GM11168 (cell line): ENCODE results near the gene ATP2A2.

Experiments used
- in situ Hi-C: fragments of 300-500 bp; cut with MboI; formaldehyde crosslinking; loops from one replicate; pipeline ENCODE4 v1.12.0; 2022; ENCODE audit warnings: low sequenced_read_pairs; ENCODE audit not compliant: unreplicated experiment

ATP2A2 gene

GRCh38 chr12:110256780-110257431 is 24.1 kb upstream of the ATP2A2 start:
- in situ Hi-C loops: no loop called here

- in situ Hi-C loops: no loop called here
Measured at GRCh38 chr12:110258466-110258865, 22.6 kb upstream of the ATP2A2 start.

GRCh38 chr12:110262442-110263388 is 18.3 kb upstream of the ATP2A2 start:
- in situ Hi-C loops: no loop called here

GRCh38 chr12:110266381-110266960 is 14.6 kb upstream of the ATP2A2 start:
- in situ Hi-C loops: no loop called here

GRCh38 chr12:110266980-110267620 is 13.9 kb upstream of the ATP2A2 start:
- in situ Hi-C loops: no loop called here

- in situ Hi-C loops: no loop called here
Measured at GRCh38 chr12:110269622-110270124, 11.4 kb upstream of the ATP2A2 start.

- in situ Hi-C loops: no loop called here
Measured at GRCh38 chr12:110270125-110270962, 10.7 kb upstream of the ATP2A2 start.

- in situ Hi-C loops: no loop called here
Measured at GRCh38 chr12:110271015-110271414, 10.0 kb upstream of the ATP2A2 start.

- in situ Hi-C loops: no loop called here
Measured at GRCh38 chr12:110277530-110278254, 3.4 kb upstream of the ATP2A2 start.

GRCh38 chr12:110278255-110278536 is 2.9 kb upstream of the ATP2A2 start:
- in situ Hi-C loops: no loop called here

GRCh38 chr12:110279566-110280375 is 1.3 kb upstream of the ATP2A2 start:
- in situ Hi-C loops: no loop called here

GRCh38 chr12:110280392-110280778 is 662 bp upstream of the ATP2A2 start:
- in situ Hi-C loops: no loop called here

- in situ Hi-C loops: no loop called here
Measured at GRCh38 chr12:110281549-110282299, 677 bp downstream of the ATP2A2 start.

- in situ Hi-C loops: no loop called here
Measured at GRCh38 chr12:110282300-110282860, 1.3 kb downstream of the ATP2A2 start.

- in situ Hi-C loops: no loop called here
Measured at GRCh38 chr12:110282956-110283817, 2.1 kb downstream of the ATP2A2 start.

GRCh38 chr12:110284597-110284996 is 3.5 kb downstream of the ATP2A2 start:
- in situ Hi-C loops: no loop called here
